Thyroid gland (tissue), 4 donors: ENCODE results near the gene RNASET2.

Experiments used
- CTCF ChIP-seq, 6 experiments: fragments of 200-600 bp in 3 of 6; fragments of 450-650 bp in 3 of 6; sonication (generic) in 3 of 6; IDR thresholded peaks; one replicate each; pipeline ENCODE4 v1.5.1; 2016 to 2019; ENCODE audit warnings: antibody characterized with exemption in 6 of 6, mild to moderate bottlenecking in 2 of 6, inconsistent platforms in 1 of 6, moderate library complexity in 1 of 6
- POLR2A ChIP-seq, 2 donors: fragments of 450-650 bp; IDR thresholded peaks; one replicate each; pipeline ENCODE4 v1.6.1; 2017; ENCODE audit warnings: antibody characterized with exemption in 2 of 2, mild to moderate bottlenecking in 2 of 2, moderate library complexity in 1 of 2

DNA sequence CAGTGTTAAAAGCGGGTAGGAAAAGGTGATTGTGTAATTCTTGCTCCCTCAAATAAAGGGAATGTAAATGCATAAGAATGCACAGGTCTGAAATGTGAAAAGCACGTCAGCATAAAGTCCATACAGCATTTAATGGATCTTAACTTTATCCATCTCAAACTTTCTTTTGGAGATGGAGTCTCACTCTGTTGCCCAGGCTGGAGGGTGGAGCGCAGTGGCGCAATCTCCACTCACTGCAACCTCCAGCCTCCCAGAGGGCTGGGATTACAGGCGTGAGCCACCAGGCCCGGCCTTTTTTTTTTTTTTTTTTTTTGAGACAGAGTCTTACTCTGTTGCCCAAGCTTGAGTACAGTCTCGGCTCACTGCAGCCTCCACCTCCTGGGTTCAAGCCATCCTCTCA is 33.4 kb downstream of the RNASET2 start:
- TF ChIP-seq CTCF (IDR thresholded peaks at IDR 0.05) = no peak
- no peak for TF ChIP-seq POLR2A (IDR thresholded peaks at IDR 0.05)
